SIG-M5 treated with dmso at 0.1 percent for 504 hours (cell line): ENCODE measurements around the gene PPP3CA.
A peak's percentile ranks its signal among the peaks of the same experiment; 100 is the strongest.

Source experiments
- DNase-seq: peaks from one replicate; lab custom pipeline; 2025; ENCODE audit not compliant: unreplicated experiment; lab: John Stamatoyannopoulos, UW

PPP3CA gene

DNA sequence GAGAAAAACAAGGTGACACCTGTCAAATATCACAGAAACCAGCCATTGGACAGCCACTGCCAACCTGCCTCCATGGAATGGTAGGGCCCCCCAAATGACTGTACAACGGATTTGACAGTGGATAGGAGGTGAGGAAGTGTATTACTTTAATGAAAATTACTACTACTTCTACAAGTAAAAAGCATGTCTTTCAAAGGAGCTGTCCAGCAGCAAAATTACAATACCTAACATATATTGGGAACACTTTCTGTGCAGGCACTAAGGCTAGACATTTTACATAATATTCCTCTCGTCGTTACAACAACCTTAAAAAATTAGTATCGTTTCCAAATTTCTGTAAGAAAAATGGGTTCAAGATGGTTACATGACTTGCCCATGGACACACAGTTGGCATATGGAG, 14.9 kb downstream of the PPP3CA start:
- DNase-seq: no peak

DNA sequence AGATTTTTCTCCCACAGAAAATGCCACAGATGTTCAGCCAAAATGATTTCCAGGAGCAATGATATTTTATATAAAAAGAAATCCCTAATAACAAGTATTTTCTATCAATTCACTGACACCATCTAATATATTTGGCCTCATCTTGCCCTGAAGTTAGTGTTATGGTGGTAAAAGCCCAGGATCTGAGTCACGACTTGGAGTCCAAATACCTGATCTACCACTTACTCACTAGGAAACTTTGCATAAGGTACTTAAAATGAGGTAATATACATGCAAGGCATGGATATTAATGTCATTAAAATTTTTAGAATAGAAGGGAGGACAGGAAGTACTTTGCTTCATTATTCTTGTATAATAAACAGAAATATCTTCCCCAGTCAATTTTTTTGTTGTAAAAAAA, 16.3 kb downstream of the PPP3CA start:
- DNase-seq: no peak

GRCh38 chr4:101329592-101329991, 17.7 kb downstream of the PPP3CA start:
- DNase-seq: no peak

DNA sequence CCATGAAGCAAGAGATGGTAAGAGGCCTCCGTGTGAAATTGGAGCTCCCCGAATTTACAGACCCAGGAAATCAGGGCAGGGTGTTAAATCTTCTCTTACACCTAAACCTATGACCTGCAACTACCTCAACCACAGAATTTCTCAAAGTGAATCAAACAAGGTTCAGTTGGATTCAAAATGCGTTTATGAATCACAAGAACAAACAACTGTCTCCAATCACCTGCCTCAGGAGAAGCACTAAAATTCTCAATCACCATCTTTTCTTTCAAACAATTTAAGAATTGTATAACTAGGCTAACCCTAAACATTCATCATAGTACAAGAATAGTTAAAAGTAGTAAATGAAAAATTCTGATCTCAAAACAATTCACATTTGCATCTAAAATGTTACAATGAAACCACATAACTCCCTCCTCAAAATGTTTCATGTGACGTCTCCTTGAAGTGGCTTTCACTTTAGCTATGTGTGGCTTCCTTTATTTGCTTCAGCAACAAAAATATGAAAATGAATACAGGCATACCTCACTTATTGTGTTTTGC, 19.2 kb downstream of the PPP3CA start:
- DNase-seq: no peak

DNA sequence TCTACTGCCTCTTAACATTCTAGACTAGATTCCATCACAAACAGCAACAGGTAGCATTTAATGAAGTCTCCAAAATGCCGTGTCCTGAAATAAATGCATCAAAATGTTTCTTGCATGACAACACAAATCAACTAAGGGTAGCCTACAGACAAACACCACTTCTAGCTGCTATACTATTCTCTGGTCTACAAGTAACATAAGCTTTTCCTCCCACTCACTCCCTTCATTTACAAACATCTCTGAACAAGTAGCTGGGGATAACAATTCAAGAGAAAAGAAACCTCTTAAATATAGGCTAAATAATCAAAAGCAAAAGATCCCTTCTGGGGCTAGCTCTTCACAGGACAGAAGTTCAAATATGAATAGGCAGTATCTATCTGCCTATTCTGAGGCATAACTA, 20.8 kb downstream of the PPP3CA start:
- DNase-seq: no peak

DNA sequence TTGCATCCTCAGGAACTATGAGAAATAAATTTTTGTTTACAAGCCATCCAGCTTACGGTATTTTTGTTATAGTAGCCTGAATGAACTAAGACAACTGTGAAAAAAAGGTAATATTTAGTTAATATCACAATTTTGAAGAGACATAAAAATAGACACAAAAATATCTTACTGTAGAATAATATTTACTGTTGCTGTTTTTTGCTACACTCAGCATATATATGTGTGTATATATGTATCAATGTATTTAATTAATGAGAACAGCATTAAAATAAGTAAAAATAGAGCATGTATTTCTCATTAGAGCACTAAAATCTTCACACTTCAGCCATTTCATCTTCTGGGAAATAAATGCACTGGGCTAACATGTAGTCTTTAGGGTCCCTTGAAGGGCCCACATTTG, 24.6 kb downstream of the PPP3CA start:
- DNase-seq: no peak

GRCh38 chr4:101321481-101322042, 25.8 kb downstream of the PPP3CA start:
- peak; percentile 10 for DNase-seq

- DNase-seq: no peak
Measured at GRCh38 chr4:101315786-101316185, 31.5 kb downstream of the PPP3CA start.

GRCh38 chr4:101315041-101315440, 32.3 kb downstream of the PPP3CA start:
- DNase-seq: no peak

DNA sequence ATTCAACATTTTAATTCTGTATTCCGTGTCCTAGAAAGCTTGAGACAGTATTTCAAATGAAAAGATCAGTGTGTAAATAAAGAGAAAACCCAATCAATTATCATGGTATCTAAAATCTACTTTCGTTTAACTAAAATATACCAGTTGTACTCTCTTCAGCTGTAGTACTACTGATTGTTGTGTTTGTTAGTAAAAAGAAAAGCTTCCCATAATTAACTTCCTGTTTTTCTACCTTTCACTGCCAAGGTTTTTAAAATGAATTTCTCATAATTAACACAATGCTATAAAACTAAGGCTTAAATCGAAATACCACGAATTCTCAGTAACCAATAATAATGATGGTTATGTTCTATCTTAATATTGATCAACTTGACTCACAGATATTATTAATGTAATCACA, 37.4 kb downstream of the PPP3CA start:
- DNase-seq: no peak

GRCh38 chr4:101307899-101308298, 39.4 kb downstream of the PPP3CA start:
- no peak for DNase-seq

GRCh38 chr4:101306764-101307615, 40.3 kb downstream of the PPP3CA start:
- DNase-seq: no peak

GRCh38 chr4:101306225-101306624, 41.1 kb downstream of the PPP3CA start:
- no peak for DNase-seq

DNA sequence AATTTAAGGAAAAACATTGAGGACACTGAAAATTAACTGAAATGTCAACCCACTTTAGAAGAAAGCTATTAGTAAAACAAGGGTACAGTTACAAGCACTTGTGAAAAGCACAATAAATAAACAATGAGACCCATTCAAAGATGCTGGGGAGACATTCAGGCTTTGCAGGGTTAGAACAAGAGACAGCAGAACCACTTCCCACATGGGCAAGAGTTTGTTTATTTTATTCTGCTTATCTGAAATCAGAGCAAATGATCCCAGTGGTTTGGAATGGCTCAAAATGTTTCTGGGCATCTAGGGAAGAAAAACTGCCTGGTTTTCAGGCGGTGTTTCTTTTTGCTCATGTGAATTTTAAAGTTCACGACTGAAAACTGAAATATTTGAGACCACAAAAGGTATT, 42.4 kb downstream of the PPP3CA start:
- DNase-seq: no peak

GRCh38 chr4:101299899-101300540, 47.3 kb downstream of the PPP3CA start:
- no peak for DNase-seq

DNA sequence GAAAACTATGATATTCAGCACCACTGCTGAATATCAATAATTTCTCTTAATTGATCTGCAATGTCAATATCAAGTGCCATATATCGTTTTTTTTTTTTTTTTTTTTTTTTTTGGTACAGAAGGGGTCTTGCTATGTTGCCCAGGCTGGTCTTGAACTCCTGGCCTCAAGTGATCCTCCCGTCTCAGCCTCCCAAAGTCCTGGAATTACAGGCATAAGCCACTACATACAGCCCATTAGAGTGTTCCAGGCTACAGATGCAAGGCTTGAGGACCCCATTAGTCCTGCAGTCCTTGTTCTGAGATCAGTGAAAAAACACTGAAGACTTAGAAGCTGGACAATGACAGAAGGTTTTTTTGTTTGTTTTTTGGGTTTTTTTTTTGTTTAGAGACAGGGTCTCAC, 48.3 kb downstream of the PPP3CA start:
- no peak for DNase-seq

GRCh38 chr4:101295691-101296090, 51.6 kb downstream of the PPP3CA start:
- no peak for DNase-seq

- DNase-seq: no peak
Measured at GRCh38 chr4:101294597-101294996, 52.7 kb downstream of the PPP3CA start.

DNA sequence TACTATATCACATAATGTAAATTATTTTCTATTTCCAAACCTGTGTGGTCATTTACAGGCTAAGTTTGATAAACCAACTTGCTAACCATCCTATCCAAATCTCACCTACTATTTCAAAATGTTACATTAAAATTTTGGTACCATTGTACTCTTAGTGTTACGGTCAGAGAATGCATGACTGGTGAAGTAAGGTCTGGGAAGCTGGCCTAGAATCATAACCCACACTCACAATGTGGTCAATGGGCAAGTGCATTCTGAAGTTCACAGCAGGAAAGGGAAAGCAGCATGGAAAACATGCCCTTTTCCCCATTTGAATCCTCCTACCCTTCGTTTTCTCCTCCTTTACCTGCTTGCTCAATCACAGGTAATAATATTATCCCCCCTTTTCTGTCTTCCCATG, 54.4 kb downstream of the PPP3CA start:
- DNase-seq: no peak

- no peak for DNase-seq
Measured at GRCh38 chr4:101292214-101292613, 55.1 kb downstream of the PPP3CA start.

DNA sequence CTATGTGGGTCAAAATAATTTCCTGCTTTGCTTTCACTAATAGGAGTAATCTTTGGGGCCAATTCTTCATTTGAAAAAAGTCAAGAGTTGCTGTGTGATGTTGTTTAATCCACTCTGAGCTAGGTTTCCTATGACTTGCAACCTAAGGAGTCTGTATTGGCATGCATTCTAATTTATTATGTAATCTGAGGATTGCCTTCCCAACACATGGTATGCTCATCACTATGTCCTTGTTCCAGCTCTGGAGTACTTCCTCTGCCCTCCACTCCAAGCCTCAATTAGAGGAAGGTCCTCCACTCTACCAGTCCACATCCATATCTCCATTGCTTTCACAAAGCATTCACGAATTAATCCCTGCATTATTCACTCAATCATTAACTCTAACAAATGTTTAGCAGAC, 56.1 kb downstream of the PPP3CA start:
- DNase-seq: no peak

DNA sequence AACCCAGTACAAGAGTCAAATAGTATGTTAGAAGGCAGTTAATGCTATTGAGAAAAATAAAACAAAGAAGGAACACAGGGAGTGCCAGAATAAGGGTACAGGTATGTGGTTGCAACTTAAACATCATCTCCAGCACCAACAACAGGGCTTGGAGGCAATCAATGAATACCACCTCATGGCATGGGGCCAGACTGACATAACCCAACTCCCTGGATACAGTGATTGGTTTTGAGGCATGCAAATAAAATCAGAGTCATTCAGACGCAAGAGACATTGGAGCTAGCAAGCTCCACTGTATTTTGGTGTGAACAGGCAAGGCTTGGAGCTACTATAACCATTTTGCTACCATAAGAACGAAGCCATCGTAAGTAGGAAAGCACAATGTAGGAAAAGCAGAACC, 56.7 kb downstream of the PPP3CA start:
- DNase-seq: no peak
